ENCODE data around the gene BLOC1S1.
A peak's percentile ranks its signal among the peaks of the same experiment; 100 is the strongest.

- TF ChIP-seq CTCF (IDR thresholded peaks at IDR 0.05 in 4 of 5, conservative IDR thresholded peaks at IDR 0.05 in 1 of 5) (no peak), POLR2A (IDR thresholded peaks at IDR 0.05) (peak; percentile 42 to 59)
Observed at GRCh38 chr12:55727643-55728185, 11.9 kb downstream of the BLOC1S1 start.

All from gastrocnemius medialis (tissue), 4 donors.